MCF 10A (cell line): Measurements from ENCODE around the gene RGS14. TPM values are rescaled to one million over a fixed set of nuclear protein-coding genes. Genes with fewer than 3 reads are reported as not detected.
A peak's percentile ranks its signal among the peaks of the same experiment; 100 is the strongest.

Experiments
- BruUV-seq: library from RNA; stranded (reverse); fragments of 400-500 nt; replicated peaks from 2 replicates; lab custom pipeline; 2021; lab: Mats Ljungman, UMichigan
- CTCF ChIA-PET: fragments of 300-600 bp; sonication (Branson Sonifier 250); formaldehyde crosslinking; extraction: SDS; loops from one replicate; lab custom pipeline; 2021; ENCODE audit warnings: antibody characterized with exemption, inconsistent platforms; lab: Yijun Ruan, JAX
- POLR2A ChIA-PET: fragments of 300-600, 350-650 bp; sonication (Branson Sonifier 250); formaldehyde crosslinking; extraction: SDS; loops from one replicate; lab custom pipeline; 2020; ENCODE audit warnings: antibody characterized with exemption, inconsistent platforms; lab: Yijun Ruan, JAX
- DNase-seq: peaks from one replicate; pipeline ENCODE4 v3.0.0-alpha.2; 2018; ENCODE audit not compliant: unreplicated experiment
- H3K27ac Mint-ChIP-seq: one replicate; pipeline ENCODE4 v1.8.0; 2022; ENCODE audit warnings: mild to moderate bottlenecking, low read depth, mixed read lengths; ENCODE audit not compliant: unreplicated experiment
- H3K27me3 Mint-ChIP-seq: one replicate; pipeline ENCODE4 v1.8.0; 2022; ENCODE audit warnings: mixed read lengths; ENCODE audit not compliant: insufficient read depth, unreplicated experiment
- H3K36me3 Mint-ChIP-seq: one replicate; pipeline ENCODE4 v1.8.0; 2022; ENCODE audit warnings: mild to moderate bottlenecking, moderate library complexity, mixed read lengths; ENCODE audit not compliant: insufficient read depth, unreplicated experiment
- H3K4me1 Mint-ChIP-seq: one replicate; pipeline ENCODE4 v1.8.0; 2022; ENCODE audit warnings: mixed read lengths; ENCODE audit not compliant: insufficient read depth, unreplicated experiment
- H3K4me3 Mint-ChIP-seq: one replicate; pipeline ENCODE4 v1.8.0; 2022; ENCODE audit warnings: mild to moderate bottlenecking, moderate library complexity, mixed read lengths; ENCODE audit not compliant: unreplicated experiment
- H3K9me3 Mint-ChIP-seq: one replicate; pipeline ENCODE4 v1.8.0; 2022; ENCODE audit warnings: mixed read lengths; ENCODE audit not compliant: unreplicated experiment
- intact Hi-C: fragments of 100-400 bp; cut with micrococcal nuclease; formaldehyde crosslinking; loops from 2 replicates; pipeline ENCODE4 v1.14.1; 2022
- total RNA-seq: library from RNA; stranded (reverse); gene quantifications from 2 replicates; pipeline ENCODE4 v1.2.3, GENCODE V29; 2022
- TF ChIP-seq, protein P1 (sequence below): fragments of 200-600 bp; IDR thresholded peaks from one replicate; pipeline ENCODE4 v1.8.0; 2022; ENCODE audit warnings: antibody characterized with exemption, mild to moderate bottlenecking; ENCODE audit not compliant: unreplicated experiment

RGS14 gene
- total RNA-seq, 1 experiment from 2014 or later = 7.8 TPM

DNA sequence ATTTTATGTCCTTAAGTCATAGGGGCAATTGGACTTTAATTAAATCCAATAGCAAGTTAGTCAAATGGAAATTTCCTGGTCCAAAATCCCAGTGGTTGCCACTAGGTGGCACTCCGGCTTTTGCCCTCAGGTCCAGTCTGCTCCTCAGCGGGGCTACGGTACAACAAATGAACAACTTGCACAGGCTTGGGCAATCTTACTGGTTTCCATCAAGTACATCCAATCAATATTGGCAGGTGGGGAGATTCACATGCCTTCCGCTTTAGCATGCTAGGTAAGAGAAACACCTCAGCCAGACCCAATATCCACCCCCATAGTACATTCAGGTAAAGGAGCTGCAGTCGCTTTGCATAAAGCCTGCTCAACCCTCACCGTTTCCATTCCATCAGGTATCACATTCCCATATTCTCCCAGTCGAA lies 39.8 kb upstream of the RGS14 start:
- Mint-ChIP-seq H3K36me3 (peaks cover 35% of the 10 kb centered on the region), H3K4me3 (no peak overlapping the region), H3K27ac (no peak overlapping the region), H3K9me3 (no peaks in the 10 kb centered on the region), H3K27me3 (no peaks in the 10 kb centered on the region), H3K4me1 (no peaks in the 10 kb centered on the region)
- ChIA-PET POLR2A (interaction anchor here (1.2 to 1.5 kb wide), 3 partner anchors 12 to 180 kb away, joined by 3 to 6 read pairs (median 3); partner anchors contain the start of gene PDLIM7), CTCF (interaction anchor here (0.6 to 6.5 kb wide), 37 partner anchors 8 to 289 kb away, joined by 3 to 59 read pairs (median 4); no protein-coding TSS in a partner anchor)
- no TSS peak for BruUV-seq
- TF ChIP-seq, protein P1, sequence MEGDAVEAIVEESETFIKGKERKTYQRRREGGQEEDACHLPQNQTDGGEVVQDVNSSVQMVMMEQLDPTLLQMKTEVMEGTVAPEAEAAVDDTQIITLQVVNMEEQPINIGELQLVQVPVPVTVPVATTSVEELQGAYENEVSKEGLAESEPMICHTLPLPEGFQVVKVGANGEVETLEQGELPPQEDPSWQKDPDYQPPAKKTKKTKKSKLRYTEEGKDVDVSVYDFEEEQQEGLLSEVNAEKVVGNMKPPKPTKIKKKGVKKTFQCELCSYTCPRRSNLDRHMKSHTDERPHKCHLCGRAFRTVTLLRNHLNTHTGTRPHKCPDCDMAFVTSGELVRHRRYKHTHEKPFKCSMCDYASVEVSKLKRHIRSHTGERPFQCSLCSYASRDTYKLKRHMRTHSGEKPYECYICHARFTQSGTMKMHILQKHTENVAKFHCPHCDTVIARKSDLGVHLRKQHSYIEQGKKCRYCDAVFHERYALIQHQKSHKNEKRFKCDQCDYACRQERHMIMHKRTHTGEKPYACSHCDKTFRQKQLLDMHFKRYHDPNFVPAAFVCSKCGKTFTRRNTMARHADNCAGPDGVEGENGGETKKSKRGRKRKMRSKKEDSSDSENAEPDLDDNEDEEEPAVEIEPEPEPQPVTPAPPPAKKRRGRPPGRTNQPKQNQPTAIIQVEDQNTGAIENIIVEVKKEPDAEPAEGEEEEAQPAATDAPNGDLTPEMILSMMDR = peak; percentile 92
- peak; percentile 85 for DNase-seq
- intact Hi-C loops = loop anchor here (1.0 to 5.0 kb wide), 5 partner anchors 45 to 184 kb away; no protein-coding TSS in a partner anchor

DNA sequence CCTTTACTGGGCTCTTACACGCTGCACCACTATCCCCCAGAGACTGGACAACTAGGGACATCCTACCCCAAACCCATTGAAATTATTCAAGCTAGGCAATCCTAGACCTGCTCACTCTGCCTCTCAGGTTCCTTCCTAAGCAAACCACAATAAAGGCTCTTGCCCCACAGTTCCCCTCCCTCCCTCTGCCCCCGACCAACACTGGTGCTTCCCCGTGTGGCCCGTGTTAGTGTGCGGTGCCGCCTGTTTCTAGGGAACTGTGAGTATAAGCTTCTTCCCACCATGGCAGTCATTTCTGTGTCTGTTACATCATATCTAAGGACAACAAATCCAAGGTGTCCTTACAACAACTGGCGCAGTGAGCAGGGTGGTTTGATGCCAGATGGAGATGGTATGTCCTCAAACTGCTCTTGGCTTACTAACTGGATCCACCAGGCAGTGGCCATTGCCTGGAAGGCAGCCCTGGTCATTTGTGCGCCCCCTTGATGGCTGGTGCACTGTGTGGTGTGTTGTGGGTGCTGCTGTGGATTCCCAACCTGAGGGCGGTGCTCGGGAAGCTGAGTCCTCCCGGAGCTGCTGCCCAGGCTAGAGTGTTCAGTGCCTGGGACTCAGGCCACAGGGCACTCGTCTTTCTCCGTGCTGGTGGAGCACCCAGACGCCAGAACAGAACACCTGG lies 37.7 kb upstream of the RGS14 start:
- TF ChIP-seq, protein P1 = no peak
- no peaks in the 10 kb centered on the region for H3K27me3 Mint-ChIP-seq
- no peak overlapping the region for H3K27ac Mint-ChIP-seq
- no peak overlapping the region for H3K4me3 Mint-ChIP-seq
- intact Hi-C loops = loop anchor here (2.0 to 5.0 kb wide), 2 partner anchors 43 to 182 kb away; no protein-coding TSS in a partner anchor
- DNase-seq = no peak
- POLR2A ChIA-PET = interaction anchor here (0.8 to 1.6 kb wide), 7 partner anchors 10 to 120 kb away, joined by 3 to 5 read pairs (median 3); partner anchors contain the start of gene LMAN2
- H3K36me3 Mint-ChIP-seq = peaks cover 35% of the 10 kb centered on the region
- no TSS peak for BruUV-seq
- no peaks in the 10 kb centered on the region for H3K9me3 Mint-ChIP-seq
- CTCF ChIA-PET = interaction anchor here (0.6 to 6.5 kb wide), 12 partner anchors 9 to 207 kb away, joined by 3 to 59 read pairs (median 8); no protein-coding TSS in a partner anchor
- no peaks in the 10 kb centered on the region for H3K4me1 Mint-ChIP-seq

GRCh38 chr5:177320879-177321278 lies 36.8 kb upstream of the RGS14 start:
- H3K36me3 Mint-ChIP-seq = peaks cover 35% of the 10 kb centered on the region
- CTCF ChIA-PET = interaction anchor here (0.6 to 3.7 kb wide), 6 partner anchors 11 to 208 kb away, joined by 3 to 34 read pairs (median 12); no protein-coding TSS in a partner anchor
- H3K27me3 Mint-ChIP-seq = no peaks in the 10 kb centered on the region
- TF ChIP-seq, protein P1 = no peak
- H3K27ac Mint-ChIP-seq = no peak overlapping the region
- H3K9me3 Mint-ChIP-seq = no peaks in the 10 kb centered on the region
- H3K4me1 Mint-ChIP-seq = peaks cover under 1% of the 10 kb centered on the region
- intact Hi-C loops = no loop called here
- BruUV-seq = no TSS peak
- POLR2A ChIA-PET = interaction anchor here (1.3 kb wide), 1 partner anchor 49 kb away, joined by 4 read pairs; no protein-coding TSS in a partner anchor
- no peak overlapping the region for H3K4me3 Mint-ChIP-seq
- DNase-seq = no peak

DNA sequence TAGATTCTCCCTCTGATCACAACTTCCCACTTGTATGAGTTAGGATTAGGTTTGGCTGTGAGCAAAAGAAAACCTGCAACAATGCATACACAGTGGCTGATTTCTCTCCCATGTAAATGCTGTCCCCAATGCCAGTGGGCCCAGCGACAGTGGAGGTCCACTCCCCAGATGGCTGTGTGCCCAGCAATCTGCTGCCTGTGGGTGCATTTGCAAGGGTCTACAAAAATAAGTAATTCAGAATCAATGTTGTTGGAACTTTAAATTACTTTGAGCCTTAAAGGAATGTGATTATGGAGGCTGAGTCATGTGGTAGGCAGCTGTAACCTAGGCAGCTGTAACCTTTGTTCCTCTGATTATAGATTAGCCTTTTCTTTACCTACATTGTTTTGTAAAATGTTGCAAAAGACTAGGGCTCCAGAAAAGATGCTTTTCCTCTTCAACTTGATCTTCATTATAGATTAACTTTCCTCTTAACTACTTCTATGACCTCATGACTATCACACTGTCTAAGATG lies 31.8 kb upstream of the RGS14 start:
- intact Hi-C loops = no loop called here
- peaks cover 20% of the 10 kb centered on the region for H3K4me1 Mint-ChIP-seq
- BruUV-seq = no TSS peak
- no peak overlapping the region for H3K4me3 Mint-ChIP-seq
- H3K36me3 Mint-ChIP-seq = peaks cover 36% of the 10 kb centered on the region
- no peak overlapping the region for H3K27ac Mint-ChIP-seq
- DNase-seq = no peak
- ChIA-PET CTCF (interaction anchor here (0.9 to 1.3 kb wide), 2 partner anchors 12 to 65 kb away, joined by 4 read pairs; no protein-coding TSS in a partner anchor), POLR2A (interaction anchor here (1.1 to 1.3 kb wide), 2 partner anchors 16 to 26 kb away, joined by 4 to 6 read pairs; partner anchors contain the start of gene LMAN2)
- no peaks in the 10 kb centered on the region for H3K27me3 Mint-ChIP-seq
- no peaks in the 10 kb centered on the region for H3K9me3 Mint-ChIP-seq
- TF ChIP-seq, protein P1 = no peak
